GM12878 (cell line): ENCODE data around the gene MMP7. TPM values are rescaled to one million over a fixed set of nuclear protein-coding genes. Genes with fewer than 3 reads are reported as not detected.
A peak's percentile ranks its signal among the peaks of the same experiment; 100 is the strongest.

Experiments used
- BMI1 ChIP-seq: fragments of 450-650 bp; IDR thresholded peaks from 2 replicates; pipeline ENCODE4 v1.6.1; 2016; ENCODE audit warnings: mild to moderate bottlenecking, moderate library complexity, borderline replicate concordance
- CBX5 ChIP-seq: sonication (generic); IDR thresholded peaks from 2 replicates; pipeline ENCODE4 v1.6.1; 2016; ENCODE audit warnings: low read depth, moderate library complexity, mild to moderate bottlenecking, inconsistent platforms
- CEBPZ ChIP-seq: fragments of 150-350 bp; IDR thresholded peaks from 2 replicates; pipeline ENCODE4 v1.6.1; 2016; ENCODE audit warnings: low read depth, low read length
- E2F8 ChIP-seq: fragments of 450-650 bp; IDR thresholded peaks from 2 replicates; pipeline ENCODE4 v1.6.1; 2018; ENCODE audit warnings: mild to moderate bottlenecking, low read depth, moderate library complexity; ENCODE audit not compliant: partially characterized antibody
- HDAC6 ChIP-seq: fragments of 200-600 bp; sonication (generic); IDR thresholded peaks from one replicate; pipeline ENCODE4 v1.8.0; 2017; ENCODE audit warnings: antibody characterized with exemption; ENCODE audit not compliant: unreplicated experiment
- NKRF ChIP-seq: fragments of 450-650 bp; conservative IDR thresholded peaks from 2 replicates; pipeline ENCODE4 v1.6.1; 2017; ENCODE audit warnings: mild to moderate bottlenecking, moderate library complexity
- NR2C2 ChIP-seq: IDR thresholded peaks from 2 replicates; pipeline ENCODE4 v1.6.1; 2011; ENCODE audit warnings: borderline replicate concordance, low read depth; ENCODE audit not compliant: control insufficient read depth, insufficient read length
- NR2F1 ChIP-seq: fragments of 450-650 bp; conservative IDR thresholded peaks from 2 replicates; pipeline ENCODE4 v1.6.1; 2017; ENCODE audit warnings: mild to moderate bottlenecking
- PAX5 ChIP-seq: IDR thresholded peaks from 2 replicates; pipeline ENCODE4 v1.6.1; 2011; ENCODE audit warnings: low read depth, low read length, borderline replicate concordance
- POU2F2 ChIP-seq: IDR thresholded peaks from 3 replicates; pipeline ENCODE4 v1.6.1; 2011; ENCODE audit warnings: low read depth, mild to moderate bottlenecking, low read length, borderline replicate concordance
- SMC3 ChIP-seq: IDR thresholded peaks from 2 replicates; pipeline ENCODE4 v1.6.1; 2011; ENCODE audit warnings: low read length, improper control_type of control experiment, borderline replicate concordance
- SP1 ChIP-seq: IDR thresholded peaks from one replicate; pipeline ENCODE4 v1.6.1; 2011; ENCODE audit warnings: low read depth, low read length
- SRF ChIP-seq, 2 experiments: IDR thresholded peaks; 2 replicates each; pipeline ENCODE4 v1.6.1; 2011; ENCODE audit warnings: low read depth in 2 of 2, low read length in 2 of 2, mild to moderate bottlenecking in 1 of 2, moderate library complexity in 1 of 2
- TAF1 ChIP-seq: IDR thresholded peaks from 2 replicates; pipeline ENCODE4 v1.6.1; 2011; ENCODE audit warnings: mild to moderate bottlenecking, low read depth, low read length, borderline replicate concordance
- TBL1XR1 ChIP-seq: IDR thresholded peaks from 2 replicates; pipeline ENCODE4 v1.6.1; 2012; ENCODE audit warnings: low read depth, low read length, improper control_type of control experiment
- ZNF622 ChIP-seq: fragments of 450-650 bp; IDR thresholded peaks from 2 replicates; pipeline ENCODE4 v1.6.1; 2017; ENCODE audit warnings: mild to moderate bottlenecking, inconsistent platforms
- ZNF687 ChIP-seq: fragments of 450-650 bp; IDR thresholded peaks from 2 replicates; pipeline ENCODE4 v1.6.1; 2017; ENCODE audit warnings: mild to moderate bottlenecking, moderate library complexity
- ZZZ3 ChIP-seq: IDR thresholded peaks from 2 replicates; pipeline ENCODE4 v1.6.1; 2011; ENCODE audit warnings: low read depth; ENCODE audit not compliant: control insufficient read depth, insufficient read length
- polyA plus RNA-seq, 11 experiments: library from polyadenylated mRNA; depleted of rRNA in 4 of 11; unstranded in 6 of 11; stranded (reverse) in 5 of 11; fragments of >200 nt; fragmentation: Nextera tagmentation in 4 of 11; fragmentation: Illumina TruSeq in 1 of 11; extraction: Ambion mirVana in 4 of 11; extraction: Trizol in 1 of 11; gene quantifications; 1 replicate in 1 of 11; 2 replicates in 10 of 11; pipeline versions ENCODE4 v1.2.1 to v1.2.3, GENCODE V29; 2011 to 2016; ENCODE audit warnings: inconsistent platforms in 2 of 11, missing spikeins in 2 of 11, low read depth in 1 of 11
- total RNA-seq, 4 experiments: library from RNA; depleted of rRNA in 3 of 4; stranded (reverse); fragments of >200 nt in 3 of 4; fragmentation: Illumina TruSeq in 1 of 4; extraction: Trizol in 1 of 4; gene quantifications; 2 replicates each; pipeline versions ENCODE4 v1.2.1 to v1.2.3, GENCODE V29; 2013 to 2021

MMP7 gene
- total and polyA plus RNA-seq, 10 of the 15 experiments (the other 5 are each of a cell fraction or from before 2014, with no cell fraction given) = 0.63 to 18.0 (median 1.1) TPM

GRCh38 chr11:102551169-102551781 is 20.7 kb upstream of the MMP7 start (continued):
- TF ChIP-seq CEBPZ (no peak), TBL1XR1 (no peak), NR2C2 (no peak), SP1 (no peak), CBX5 (no peak), ZNF687 (peak; percentile 89), SRF (IDR thresholded peaks at IDR 0.05; ENCODE audit: low read depth in 2 of 2, low read length in 2 of 2) (no peak), E2F8 (no peak), PAX5 (no peak), NR2F1 (no peak), BMI1 (no peak), ZZZ3 (no peak), TAF1 (no peak), POU2F2 (no peak), ZNF622 (no peak), SMC3 (no peak), HDAC6 (no peak), NKRF (no peak)
